Colonic mucosa (tissue), 4 donors: Measurements from ENCODE around the gene ADGRV1. TPM values are rescaled to one million over a fixed set of nuclear protein-coding genes. Genes with fewer than 3 reads are reported as not detected.

Source experiments
- DNase-seq: peaks from one replicate; pipeline ENCODE4 v3.0.0-alpha.2; 2020
- H3K27ac ChIP-seq: fragments of 200-600 bp; one replicate; pipeline ENCODE4 v1.8.0; 2021
- H3K27me3 ChIP-seq: fragments of 200-600 bp; one replicate; pipeline ENCODE4 v1.8.0; 2021
- H3K36me3 ChIP-seq: fragments of 200-600 bp; one replicate; pipeline ENCODE4 v1.8.0; 2021
- H3K4me1 ChIP-seq: fragments of 200-600 bp; one replicate; pipeline ENCODE4 v1.8.0; 2021; ENCODE audit warnings: mild to moderate bottlenecking
- H3K4me3 ChIP-seq: fragments of 200-600 bp; one replicate; pipeline ENCODE4 v1.8.0; 2021
- H3K9ac ChIP-seq, 2 donors: one replicate each; pipeline ENCODE4 v1.7.0; 2013; ENCODE audit warnings: control low read depth in 2 of 2, low read depth in 2 of 2, low read length in 2 of 2
- H3K9me3 ChIP-seq: fragments of 200-600 bp; one replicate; pipeline ENCODE4 v1.8.0; 2021
- CTCF ChIP-seq: fragments of 200-600 bp; IDR thresholded peaks from one replicate; pipeline ENCODE4 v1.8.0; 2022; ENCODE audit warnings: antibody characterized with exemption, mild to moderate bottlenecking
- intact Hi-C: fragments of 100-400 bp; cut with DNase I; formaldehyde crosslinking; loops from one replicate; pipeline ENCODE4 v1.14.1; 2022
- total RNA-seq, 2 donors: library from RNA; stranded (reverse); fragmentation: NEBNext Ultra II Directional in 1 of 2; extraction: Animal tissue kit (Norgen Biotek cat#: 25700) in 1 of 2; gene quantifications; one replicate each; pipeline ENCODE4 v1.2.1, GENCODE V29; 2021
- donor health status: healthy.
- donor health status: DM: no; HTN: no; CAD: no.
- donor health status: DM: no; HTN: no; CAD: no.

Gene ADGRV1
- total RNA-seq, 2 donors from 2014 or later, result 5.1 to 12.9 TPM

GRCh38 chr5:90528601-90529193 is 29.9 kb upstream of the ADGRV1 start:
- H3K27me3 ChIP-seq, result no peaks in the 10 kb centered on the region
- H3K27ac ChIP-seq, result peak overlapping the region; percentile 84
- intact Hi-C loops, result loop anchor here (5.0 kb wide), 1 partner anchor 56 kb away; the partner anchor contains the start of genes MBLAC2 and POLR3G
- H3K4me3 ChIP-seq, result peak overlapping the region; percentile 75
- H3K36me3 ChIP-seq, result peaks cover under 1% of the 10 kb centered on the region
- no peaks in the 10 kb centered on the region for H3K9me3 ChIP-seq
- peaks cover 18% of the 10 kb centered on the region for H3K4me1 ChIP-seq
- DNase-seq, result peak; percentile 27
- no peak for TF ChIP-seq CTCF
- H3K9ac ChIP-seq, result peak overlapping the region; percentile 97 to 100

- no peaks in the 10 kb centered on the region for H3K27me3 ChIP-seq
- H3K9ac ChIP-seq, result peak within 1 kb of the TSS; percentile 97 to 100
- peak within 1 kb of the TSS; percentile 84 for H3K27ac ChIP-seq
- no peaks in the 10 kb centered on the region for H3K36me3 ChIP-seq
- DNase-seq, result peak; percentile 98
- H3K4me1 ChIP-seq, result peaks cover 18% of the 10 kb centered on the region
- no peaks in the 10 kb centered on the region for H3K9me3 ChIP-seq
- intact Hi-C loops, result loop anchor here (5.0 kb wide), 1 partner anchor 57 kb away; the partner anchor contains the start of genes MBLAC2 and POLR3G
- H3K4me3 ChIP-seq, result peak within 1 kb of the TSS; percentile 75
- no peak for TF ChIP-seq CTCF
Measured at GRCh38 chr5:90529194-90529938, 29.2 kb upstream of the ADGRV1 start, which contains the start of gene LYSMD3. TSS of gene LYSMD3 (minus strand) at chr5:90529584. CDS start at chr5:90525289, 4,295 bp downstream.

- TF ChIP-seq CTCF, result peak; percentile 70
- peak; percentile 81 for DNase-seq
- intact Hi-C loops, result loop anchor here (2.0 to 5.0 kb wide), 2 partner anchors 58 to 93 kb away; partner anchors contain the start of genes MBLAC2 and POLR3G
- peak overlapping the region; percentile 84 for H3K27ac ChIP-seq
- H3K9me3 ChIP-seq, result no peaks in the 10 kb centered on the region
- peak overlapping the region; percentile 68 to 100 for H3K9ac ChIP-seq
- peak overlapping the region; percentile 75 for H3K4me3 ChIP-seq
- H3K27me3 ChIP-seq, result no peaks in the 10 kb centered on the region
- no peaks in the 10 kb centered on the region for H3K36me3 ChIP-seq
- peaks cover 18% of the 10 kb centered on the region for H3K4me1 ChIP-seq
Measured at GRCh38 chr5:90529939-90530677, 28.5 kb upstream of the ADGRV1 start.

GRCh38 chr5:90530736-90531487 is 27.7 kb upstream of the ADGRV1 start:
- Histone ChIP-seq H3K9me3 (no peaks in the 10 kb centered on the region), H3K27me3 (no peaks in the 10 kb centered on the region), H3K27ac (no peak overlapping the region), H3K9ac (no peak overlapping the region), H3K4me1 (peaks cover 18% of the 10 kb centered on the region), H3K36me3 (no peaks in the 10 kb centered on the region), H3K4me3 (no peak overlapping the region)
- no peak for DNase-seq
- intact Hi-C loops, result loop anchor here (2.0 kb wide), 1 partner anchor 94 kb away; no protein-coding TSS in a partner anchor
- TF ChIP-seq CTCF, result no peak
